ENCODE results near the gene SCRG1.

GRCh38 chr4:173403051-173403450 lies 4.1 kb upstream of the SCRG1 start:
- TF ChIP-seq CTCF (IDR thresholded peaks at IDR 0.05) (no peak), ZFX (IDR thresholded peaks at IDR 0.05; ENCODE audit: borderline replicate concordance) (no peak)
